Frontal cortex (tissue), 4 donors: ENCODE measurements around the gene EFNA5. TPM values are rescaled to one million over a fixed set of nuclear protein-coding genes. Genes with fewer than 3 reads are reported as not detected.
"Not testable (repeated sequence)": the region's sequence is repeated elsewhere in the genome, so short reads cannot be mapped to it uniquely, and the experiment has no call there.

Experiments used
- DNase-seq, 2 donors: peaks; one replicate each; pipeline ENCODE4 v3.0.0; 2012; ENCODE audit warnings: low spot score in 2 of 2
- FAIRE-seq: peaks from 2 replicates; lab custom pipeline; 2012; peaks lifted over from hg19 to GRCh38; lab: Jason Lieb, UNC
- total RNA-seq: library from RNA; depleted of rRNA; stranded (reverse); fragments of >200 nt; gene quantifications from one replicate; pipeline ENCODE4 v1.2.3, GENCODE V29; 2014
- donor health status: control.
- donor health status: control.
- donor health status: control.

EFNA5 gene
- total RNA-seq, 1 donor from 2014 or later = 13.5 TPM

- no peak for FAIRE-seq
- DNase-seq = no peak
These were observed 158.7 kb downstream of the EFNA5 start for GRCh38 chr5:107512029-107512428.

- DNase-seq (no peak), FAIRE-seq (no peak)
These were observed 160.6 kb downstream of the EFNA5 start for GRCh38 chr5:107510125-107510524.

- no peak for FAIRE-seq
- DNase-seq = no peak
These were observed 162.6 kb downstream of the EFNA5 start for GRCh38 chr5:107508097-107508496.

GRCh38 chr5:107505763-107506534 lies 164.8 kb downstream of the EFNA5 start:
- DNase-seq = no peak
- FAIRE-seq = no peak

GRCh38 chr5:107504424-107504823 lies 166.3 kb downstream of the EFNA5 start:
- DNase-seq = no peak
- no peak for FAIRE-seq

- DNase-seq = no peak
- FAIRE-seq = no peak
These were observed 168.1 kb downstream of the EFNA5 start for GRCh38 chr5:107502676-107503060.

- no peak for FAIRE-seq
- DNase-seq = no peak
These were observed 168.6 kb downstream of the EFNA5 start for GRCh38 chr5:107501965-107502675.

- no peak for DNase-seq
- FAIRE-seq = no peak
These were observed 169.9 kb downstream of the EFNA5 start for GRCh38 chr5:107500840-107501239.

- FAIRE-seq (no peak), DNase-seq (no peak)
These were observed 170.4 kb downstream of the EFNA5 start for GRCh38 chr5:107500347-107500746.

GRCh38 chr5:107499776-107500175 lies 171.0 kb downstream of the EFNA5 start:
- no peak for FAIRE-seq
- no peak for DNase-seq

- no peak for FAIRE-seq
These were observed 171.5 kb downstream of the EFNA5 start for GRCh38 chr5:107499237-107499636.

GRCh38 chr5:107496466-107496865 lies 174.3 kb downstream of the EFNA5 start:
- no peak for FAIRE-seq
- DNase-seq = no peak

More at GRCh38 chr5:107499237-107499636, 171.5 kb downstream of the EFNA5 start:
- DNase-seq = no peak

GRCh38 chr5:107494129-107494528 lies 176.6 kb downstream of the EFNA5 start:
- not testable (repeated sequence) for FAIRE-seq, DNase-seq

- FAIRE-seq = no peak
- no peak for DNase-seq
These were observed 183.6 kb downstream of the EFNA5 start for GRCh38 chr5:107487056-107487542.

GRCh38 chr5:107486489-107486888 lies 184.2 kb downstream of the EFNA5 start:
- no peak for FAIRE-seq
- no peak for DNase-seq

GRCh38 chr5:107485184-107485583 lies 185.6 kb downstream of the EFNA5 start:
- no peak for FAIRE-seq
- no peak for DNase-seq

GRCh38 chr5:107484281-107484680 lies 186.5 kb downstream of the EFNA5 start:
- no peak for DNase-seq
- no peak for FAIRE-seq

GRCh38 chr5:107483231-107484024 lies 187.3 kb downstream of the EFNA5 start:
- FAIRE-seq (no peak), DNase-seq (no peak)

GRCh38 chr5:107478068-107478641 lies 192.6 kb downstream of the EFNA5 start:
- DNase-seq (no peak), FAIRE-seq (no peak)

GRCh38 chr5:107477492-107477891 lies 193.2 kb downstream of the EFNA5 start:
- no peak for FAIRE-seq
- no peak for DNase-seq
